HG02981 (cell line): ENCODE results near the gene CACTIN.
"Not testable (repeated sequence)": the region's sequence is repeated elsewhere in the genome, so short reads cannot be mapped to it uniquely, and the experiment has no call there.

Experiments
- ATAC-seq: cut with Tn5 transposase; IDR thresholded peaks from one replicate; pipeline ENCODE4 v1.9.1; 2021; ENCODE audit warnings: mild to moderate bottlenecking, moderate library complexity; ENCODE audit not compliant: unreplicated experiment

The CACTIN gene

DNA sequence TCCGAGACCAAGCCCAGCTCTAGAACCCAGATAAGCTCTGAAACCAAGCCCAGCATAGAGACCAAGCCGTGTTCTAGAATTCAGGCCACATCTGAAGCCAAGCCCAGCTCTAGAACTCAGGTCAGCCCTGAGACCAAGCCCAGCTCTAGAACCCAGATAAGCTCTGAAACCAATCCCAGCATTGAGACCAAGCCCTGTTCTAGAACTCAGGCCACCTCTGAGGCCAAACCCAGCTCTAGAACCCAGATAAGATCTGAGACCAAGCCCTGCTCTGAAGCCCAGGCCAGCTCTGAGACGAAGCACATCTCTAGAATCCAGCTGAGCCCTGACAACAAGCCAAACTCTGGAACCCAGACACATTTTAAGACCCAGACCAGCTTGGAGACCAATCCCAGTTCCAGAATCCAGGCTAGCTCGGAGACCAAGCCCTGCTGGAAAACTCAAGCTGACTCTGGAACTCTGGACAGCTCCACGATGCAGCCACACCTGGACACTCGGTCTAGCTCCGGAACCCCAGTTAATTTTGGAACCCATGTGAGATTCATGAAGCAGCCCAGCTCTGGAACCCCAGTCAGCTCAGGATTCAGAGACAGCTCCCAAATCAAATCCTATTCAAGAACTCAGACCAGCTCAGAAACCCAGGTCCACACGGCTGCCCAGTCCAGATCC lies 35.5 kb downstream of the CACTIN start:
- no peak for ATAC-seq

DNA sequence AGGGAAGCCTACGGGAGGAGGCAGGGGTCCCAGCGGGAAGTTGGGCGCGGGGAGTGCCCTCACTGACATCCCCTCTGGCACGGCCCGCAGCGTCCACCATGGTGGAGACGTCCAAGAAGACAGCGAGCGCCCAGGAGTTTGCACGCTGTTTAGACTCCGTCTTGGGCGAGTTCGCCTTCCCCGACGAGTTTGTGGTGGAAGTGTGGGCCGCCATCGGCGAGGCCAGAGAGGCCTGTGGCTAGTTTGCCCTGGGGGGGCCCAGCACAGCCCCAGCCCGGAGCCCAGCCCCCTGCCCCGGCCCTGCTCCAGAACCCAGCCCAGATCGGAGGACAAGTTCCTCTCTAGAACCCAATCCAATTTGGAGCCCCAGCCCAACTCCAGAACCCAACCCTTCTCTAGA lies 36.6 kb downstream of the CACTIN start:
- ATAC-seq, result no peak

DNA sequence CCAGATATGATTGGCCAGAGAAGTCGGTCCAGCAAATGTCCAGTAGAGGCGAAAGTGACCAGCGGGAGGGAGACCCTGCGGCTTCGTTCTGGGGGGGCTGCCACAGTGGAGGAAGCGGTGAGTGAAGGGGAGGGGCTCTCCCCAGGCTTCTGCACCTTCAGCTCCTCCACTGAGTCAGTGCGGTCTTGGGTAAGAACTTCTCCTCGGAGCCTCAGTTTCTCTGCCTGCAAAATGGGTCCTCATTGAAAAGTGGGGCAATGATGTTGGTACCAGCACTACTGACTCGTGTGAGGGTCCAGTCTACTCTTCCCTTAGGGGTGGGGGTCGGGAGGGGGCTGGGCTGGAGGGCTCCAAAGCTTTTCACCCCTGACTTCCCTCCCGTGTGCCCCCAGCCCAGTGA lies 37.2 kb downstream of the CACTIN start:
- ATAC-seq, result no peak

DNA sequence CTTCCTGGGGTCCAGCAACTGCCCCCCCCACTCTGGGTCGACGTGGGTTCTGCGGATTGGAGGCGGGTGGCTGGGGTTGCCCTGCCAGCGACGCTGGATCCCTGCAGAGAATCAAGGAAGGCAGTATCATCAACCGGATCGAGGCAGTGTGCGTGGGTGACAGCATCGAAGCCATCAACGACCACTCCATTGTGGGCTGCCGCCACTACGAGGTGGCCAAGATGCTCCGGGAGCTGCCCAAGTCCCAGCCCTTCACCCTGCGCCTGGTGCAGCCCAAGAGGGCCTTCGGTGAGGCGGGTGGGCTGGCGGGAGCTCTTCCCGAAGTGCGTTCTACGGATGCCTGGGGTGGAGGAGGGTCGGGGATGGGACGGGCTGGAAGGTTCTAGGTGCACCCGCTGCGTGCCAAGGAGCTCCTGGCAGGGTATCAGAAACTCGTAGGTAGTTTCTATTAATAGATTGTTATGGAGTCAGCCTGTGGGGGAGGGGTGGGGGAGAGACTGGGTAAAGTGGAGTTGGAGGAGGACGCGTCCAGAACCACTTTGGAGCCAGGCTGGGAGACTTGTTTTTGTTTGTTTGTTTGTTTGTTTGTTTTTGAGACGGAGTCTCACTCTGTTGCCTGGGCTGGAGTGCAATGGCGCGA lies 39.8 kb downstream of the CACTIN start:
- ATAC-seq, result no peak

DNA sequence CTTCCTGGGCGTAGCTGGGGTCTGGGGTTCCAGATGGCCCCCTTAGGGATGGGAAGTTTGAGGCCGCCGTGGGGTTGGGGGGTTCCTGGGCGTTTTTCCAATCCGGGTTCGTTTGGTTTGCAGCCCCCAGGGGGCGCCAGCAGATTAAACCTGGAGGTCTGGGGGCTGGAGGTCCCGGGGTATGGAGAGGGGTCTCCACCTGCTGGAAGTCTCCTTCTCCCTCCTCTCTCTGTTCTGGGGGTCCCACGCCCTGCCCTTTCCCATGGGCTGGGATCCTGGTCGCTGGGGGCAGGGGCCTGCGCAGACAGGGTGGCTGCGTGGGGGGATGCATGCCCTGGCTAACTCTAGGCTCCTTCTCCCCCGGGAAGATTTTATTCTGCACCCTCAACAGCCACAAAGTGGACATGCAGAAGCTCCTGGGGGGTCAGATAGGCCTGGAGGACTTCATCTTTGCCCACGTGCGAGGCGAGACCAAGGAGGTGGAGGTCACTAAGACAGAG lies 40.4 kb downstream of the CACTIN start:
- no peak for ATAC-seq

DNA sequence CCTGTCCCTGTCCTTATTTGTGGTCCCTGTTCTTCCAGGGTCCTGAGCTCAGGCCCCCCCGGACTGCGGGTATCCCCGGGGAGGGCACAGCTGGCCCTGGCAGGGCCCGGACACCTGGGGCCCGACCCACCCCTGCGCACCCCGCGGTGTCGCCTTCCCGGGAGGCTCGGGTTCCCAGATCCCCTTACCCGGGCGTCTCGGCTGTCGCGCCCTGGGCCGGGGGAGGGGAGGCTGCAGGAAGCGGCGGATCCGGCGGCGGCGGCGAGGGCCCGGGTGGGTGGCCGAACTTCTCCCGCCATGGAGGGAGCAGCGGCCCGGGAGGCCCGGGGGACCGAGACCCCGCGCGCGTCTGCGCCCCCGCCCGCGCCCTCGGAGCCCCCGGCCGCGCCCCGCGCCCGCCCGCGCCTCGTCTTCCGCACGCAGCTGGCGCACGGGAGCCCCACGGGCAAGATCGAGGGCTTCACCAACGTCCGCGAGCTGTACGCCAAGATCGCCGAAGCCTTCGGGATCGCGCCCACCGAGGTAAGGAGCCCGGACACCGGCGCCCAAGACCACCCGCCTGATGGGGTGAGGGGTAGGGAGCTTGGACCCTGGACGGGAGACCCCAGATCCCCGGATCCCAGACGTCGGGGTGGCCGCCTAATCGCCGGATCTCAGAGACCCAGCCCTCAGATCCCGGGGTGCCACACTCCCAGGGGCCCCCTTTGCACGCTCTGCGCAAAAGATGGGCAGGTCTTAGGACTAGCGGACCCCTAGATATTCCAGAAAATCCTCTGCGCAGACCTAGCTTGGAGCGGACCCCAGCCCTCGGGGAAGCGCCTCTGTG lies 41.1 kb downstream of the CACTIN start, which contains the start of gene GIPC3:
Gene GIPC3 (plus strand): TSS at position 178 of the 826 bp plus-strand sequence. CDS start 120 bp downstream, at position 298.
- ATAC-seq, result no peak

DNA sequence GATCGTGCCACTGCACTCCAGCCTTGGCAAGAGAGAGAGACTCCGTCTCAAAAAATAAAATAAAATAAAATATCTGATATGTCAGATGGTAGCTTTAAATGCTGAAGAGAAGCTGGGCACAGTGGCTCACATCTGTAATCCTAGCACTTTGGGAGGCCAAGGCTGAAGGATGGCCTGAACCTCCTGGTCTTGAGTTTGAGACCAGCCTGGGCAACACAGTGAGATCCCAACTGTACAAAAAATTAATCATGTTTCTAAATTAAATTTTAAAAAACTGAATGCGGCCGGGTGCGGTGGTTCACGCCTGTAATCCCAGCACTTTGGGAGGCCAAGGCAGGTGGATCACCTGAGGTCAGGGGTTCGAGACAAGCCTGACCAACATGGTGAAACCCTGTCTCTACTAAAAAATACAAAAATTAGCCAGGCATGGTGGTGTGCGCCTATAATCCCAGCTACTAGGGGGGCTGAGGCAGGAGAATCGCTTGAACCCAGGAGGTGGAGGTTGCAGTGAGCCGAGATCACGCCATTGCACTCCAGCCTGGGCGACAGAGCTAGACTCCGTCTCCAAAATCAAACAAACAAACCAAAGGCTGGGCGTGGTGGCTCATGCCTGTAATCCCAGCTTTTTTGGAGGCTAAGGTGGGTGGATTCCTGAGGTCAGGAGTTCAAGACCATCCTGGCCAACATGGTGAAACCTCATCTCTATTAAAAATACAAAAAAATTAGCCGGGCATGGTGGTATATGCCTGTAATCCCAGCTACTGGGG lies 42.4 kb downstream of the CACTIN start:
- ATAC-seq, result not testable (repeated sequence)

DNA sequence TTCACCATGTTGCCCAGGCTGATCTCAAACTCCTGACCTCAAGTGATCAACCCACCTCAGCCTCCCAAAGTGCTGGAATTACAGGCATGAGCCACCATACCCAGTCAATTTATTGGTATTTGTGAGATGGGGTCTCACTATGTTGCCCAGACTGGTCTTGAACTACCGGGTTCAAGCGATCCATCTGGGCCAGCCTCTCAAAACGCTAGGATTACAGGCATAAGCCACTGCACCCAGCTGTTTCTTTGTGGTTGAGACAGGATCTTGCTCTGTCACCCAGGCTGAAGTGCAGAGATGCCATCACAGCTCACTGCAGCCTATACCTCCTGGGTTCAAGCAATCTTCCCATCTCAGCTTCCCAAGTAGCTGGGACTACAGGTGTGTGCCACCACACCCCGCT lies 44.8 kb downstream of the CACTIN start:
- ATAC-seq, result not testable (repeated sequence)

DNA sequence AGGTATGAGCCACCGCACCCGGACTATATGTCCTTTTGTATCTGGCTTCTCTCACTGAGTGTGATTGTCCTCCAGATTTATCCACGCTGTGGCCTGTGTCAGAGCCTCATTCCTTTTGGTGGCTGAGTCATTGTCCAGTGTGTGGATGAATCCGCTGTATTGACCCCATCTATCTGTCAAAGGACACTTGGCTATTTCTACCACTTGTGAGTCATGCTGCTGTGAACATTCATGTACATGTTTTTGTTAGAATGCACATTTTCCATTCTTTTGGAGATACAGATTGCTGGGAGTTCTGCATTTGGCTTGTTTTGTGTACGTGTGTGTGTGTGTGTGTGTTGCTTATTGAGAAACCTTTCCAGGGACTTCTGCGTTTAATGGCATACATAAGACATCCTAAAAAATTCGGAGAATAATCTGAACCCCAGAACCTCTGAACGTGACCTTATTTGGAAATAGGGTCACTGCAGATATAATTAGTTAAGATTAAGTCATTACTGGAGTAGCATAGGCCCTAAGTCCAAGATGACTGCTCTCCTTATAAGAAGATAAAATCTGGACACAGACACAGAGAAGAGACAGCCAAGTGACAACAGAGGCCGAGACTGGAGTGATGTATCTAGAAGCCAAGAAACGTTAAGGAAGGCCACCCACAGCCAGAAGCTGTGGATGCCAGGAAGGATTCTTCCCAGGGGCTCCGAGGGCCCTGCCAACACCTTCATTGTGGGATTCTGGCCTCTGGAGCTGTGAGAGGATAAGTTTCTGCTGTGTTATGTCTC lies 46.2 kb downstream of the CACTIN start:
- ATAC-seq, result no peak

DNA sequence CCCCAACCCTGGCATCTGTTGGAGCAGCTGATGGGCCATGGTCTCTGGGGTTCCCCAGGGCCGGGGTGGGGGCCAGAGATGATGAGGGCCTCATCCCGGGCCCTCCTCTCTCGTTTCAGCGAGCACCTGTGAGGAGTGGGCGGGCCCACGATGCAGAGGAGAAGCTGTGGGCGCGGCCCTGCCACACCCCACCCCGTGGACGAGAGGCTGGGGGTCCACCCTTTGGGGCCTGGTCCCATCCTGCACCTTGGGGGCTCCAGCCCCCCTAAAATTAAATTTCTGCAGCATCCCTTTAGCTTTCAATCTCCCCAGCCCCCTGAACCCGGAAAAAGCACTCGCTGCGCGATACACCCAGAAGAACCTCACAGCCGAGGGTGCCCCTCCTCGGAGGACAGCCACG lies 48.2 kb downstream of the CACTIN start:
- no peak for ATAC-seq

DNA sequence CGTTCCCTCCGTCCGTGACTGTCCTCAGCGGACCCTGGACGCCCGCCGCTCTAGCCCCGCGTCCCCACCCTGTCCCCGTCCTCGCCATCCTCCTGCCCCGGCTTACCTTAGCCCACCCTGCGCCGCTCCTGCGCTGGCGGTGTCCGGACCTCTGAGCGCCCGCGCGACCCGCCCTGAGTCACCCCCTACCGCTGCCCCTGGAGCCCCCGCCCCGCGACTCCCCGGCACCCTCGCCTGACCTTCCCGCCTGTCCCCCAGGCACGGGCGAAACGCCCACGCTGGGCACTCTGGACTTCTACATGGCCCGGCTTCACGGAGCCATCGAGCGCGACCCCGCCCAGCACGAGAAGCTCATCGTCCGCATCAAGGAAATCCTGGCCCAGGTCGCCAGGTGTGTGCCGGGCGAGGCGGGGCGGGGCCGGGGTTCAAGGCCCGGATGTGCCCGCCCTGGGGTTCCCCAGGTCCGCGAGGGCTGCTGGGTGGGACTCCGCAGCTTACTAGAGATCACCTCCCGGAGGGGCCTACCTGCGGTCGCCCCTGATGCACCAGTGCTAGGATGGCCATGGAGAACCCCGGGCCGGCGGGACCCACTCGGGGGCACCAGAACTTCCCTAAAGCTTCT lies 48.8 kb downstream of the CACTIN start:
- no peak for ATAC-seq

DNA sequence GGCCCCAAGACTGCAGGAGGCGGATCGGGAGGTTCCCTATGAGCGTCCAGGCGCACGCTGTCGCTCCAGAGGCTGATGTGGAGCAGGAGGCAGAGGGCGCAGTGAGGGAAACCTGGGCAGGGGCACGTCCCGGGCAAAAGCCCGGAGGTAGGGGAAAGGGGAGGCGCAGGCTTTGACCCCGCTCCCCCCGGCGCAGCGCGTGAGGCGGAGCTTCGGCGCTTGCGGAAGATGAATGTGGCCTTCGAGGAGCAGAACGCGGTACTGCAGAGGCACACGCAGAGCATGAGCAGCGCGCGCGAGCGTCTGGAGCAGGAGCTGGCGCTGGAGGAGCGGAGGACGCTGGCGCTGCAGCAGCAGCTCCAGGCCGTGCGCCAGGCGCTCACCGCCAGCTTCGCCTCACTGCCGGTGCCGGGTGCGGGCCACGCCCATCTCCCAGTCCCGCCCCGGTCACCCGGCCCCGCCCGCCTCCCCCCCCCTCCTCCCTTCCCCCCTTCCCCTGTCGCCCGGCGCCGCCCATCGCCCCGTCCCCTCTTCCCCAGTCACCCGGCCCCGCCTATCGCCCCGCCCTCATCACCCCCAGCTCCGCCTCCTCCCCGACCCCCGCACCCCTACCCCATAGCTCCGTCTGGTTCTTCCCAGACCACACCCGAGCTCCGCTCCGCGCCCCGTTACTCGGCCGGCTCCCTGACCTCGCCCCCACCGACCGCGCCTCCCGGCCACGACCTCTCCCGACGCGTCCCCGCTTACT lies 49.7 kb downstream of the CACTIN start:
- ATAC-seq, result no peak

DNA sequence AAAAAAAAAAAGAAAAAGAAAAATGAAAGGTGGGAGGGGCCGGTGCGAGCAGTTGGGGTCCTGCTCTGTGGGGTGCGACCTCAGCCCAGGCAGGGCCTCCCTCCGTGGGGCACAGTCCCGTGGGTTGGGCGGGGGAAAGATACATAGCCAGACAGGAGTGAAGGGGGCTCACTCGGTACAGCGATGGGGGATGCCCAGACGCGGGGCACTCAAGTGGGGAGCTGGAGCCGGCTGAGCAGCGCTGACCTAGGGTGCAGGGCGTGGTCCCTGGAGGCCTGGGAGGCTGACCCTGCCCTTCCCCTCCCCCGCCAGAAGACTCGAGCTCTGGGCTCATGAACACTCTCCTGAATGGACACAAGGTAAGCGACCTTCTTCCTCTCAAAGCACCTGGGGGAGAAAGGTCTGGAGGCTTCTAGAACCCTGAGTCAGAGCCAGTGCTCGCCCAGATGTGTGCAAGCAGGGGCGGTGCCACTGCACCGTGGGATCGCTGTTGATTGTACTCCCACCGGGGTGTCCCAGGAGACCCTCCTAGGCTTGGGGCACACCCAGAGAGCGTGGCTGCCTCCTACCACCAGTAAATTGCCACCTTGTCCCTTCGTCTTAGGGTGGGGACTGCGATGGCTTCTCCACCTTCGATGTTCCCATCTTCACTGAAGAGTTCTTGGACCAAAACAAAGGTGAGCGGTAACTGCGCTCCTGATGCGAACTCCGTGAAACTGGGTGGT lies 50.5 kb downstream of the CACTIN start:
- ATAC-seq, result no peak

DNA sequence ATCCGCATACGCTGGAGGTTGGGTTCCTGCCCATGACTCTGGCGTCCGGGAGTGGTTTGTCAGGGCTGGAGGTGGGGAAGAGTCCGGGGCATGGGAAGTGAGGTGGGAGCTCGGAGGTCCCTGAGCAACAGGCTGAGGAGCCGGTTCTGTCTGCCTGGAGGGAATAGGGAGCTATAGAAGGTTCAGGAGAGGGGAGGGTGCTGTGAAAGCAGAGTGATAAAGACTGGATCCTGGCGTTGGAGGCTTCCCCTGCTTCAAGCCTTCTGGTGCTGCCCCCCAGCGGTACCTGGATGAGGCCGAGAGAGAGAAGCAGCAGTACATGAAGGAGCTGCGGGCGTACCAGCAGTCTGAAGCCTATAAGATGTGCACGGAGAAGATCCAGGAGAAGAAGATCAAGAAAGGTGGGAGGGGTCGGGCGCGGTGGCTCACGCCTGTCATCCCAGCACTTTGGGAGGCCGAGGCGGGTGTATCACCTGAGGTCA lies 51.3 kb downstream of the CACTIN start:
- no peak for ATAC-seq

DNA sequence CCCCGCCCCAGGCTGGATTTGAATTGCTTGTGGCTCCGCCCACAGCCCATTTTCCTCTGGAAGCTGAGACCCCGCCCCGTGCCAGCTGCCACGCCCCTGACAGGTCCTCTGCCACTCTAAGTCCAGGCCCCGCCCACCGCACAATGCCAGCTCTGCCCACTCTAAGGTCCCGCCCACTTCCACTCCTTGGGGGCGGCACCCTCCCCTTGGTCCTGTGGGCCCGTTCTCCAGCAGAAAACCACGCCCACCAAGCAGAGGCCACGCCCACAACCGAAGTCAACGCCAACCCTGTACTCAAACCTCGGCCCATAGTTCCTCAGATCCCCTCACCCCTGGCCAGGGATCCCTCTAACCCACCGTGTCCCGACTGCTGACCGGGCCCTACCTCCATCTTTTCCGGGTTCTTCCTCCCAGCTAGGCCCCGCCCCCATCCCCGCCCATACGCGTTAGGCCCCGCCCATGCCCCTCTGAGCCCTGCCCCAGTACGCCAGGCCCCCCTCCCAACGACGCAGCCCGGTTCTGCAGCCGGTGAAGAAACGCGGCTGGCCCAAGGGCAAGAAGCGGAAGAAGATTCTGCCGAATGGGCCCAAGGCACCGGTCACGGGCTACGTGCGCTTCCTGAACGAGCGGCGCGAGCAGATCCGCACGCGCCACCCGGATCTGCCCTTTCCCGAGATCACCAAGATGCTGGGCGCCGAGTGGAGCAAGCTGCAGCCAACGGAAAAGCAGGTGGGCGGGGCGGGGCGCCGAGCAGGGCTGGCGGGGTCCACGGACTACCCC lies 52.5 kb downstream of the CACTIN start:
- no peak for ATAC-seq

DNA sequence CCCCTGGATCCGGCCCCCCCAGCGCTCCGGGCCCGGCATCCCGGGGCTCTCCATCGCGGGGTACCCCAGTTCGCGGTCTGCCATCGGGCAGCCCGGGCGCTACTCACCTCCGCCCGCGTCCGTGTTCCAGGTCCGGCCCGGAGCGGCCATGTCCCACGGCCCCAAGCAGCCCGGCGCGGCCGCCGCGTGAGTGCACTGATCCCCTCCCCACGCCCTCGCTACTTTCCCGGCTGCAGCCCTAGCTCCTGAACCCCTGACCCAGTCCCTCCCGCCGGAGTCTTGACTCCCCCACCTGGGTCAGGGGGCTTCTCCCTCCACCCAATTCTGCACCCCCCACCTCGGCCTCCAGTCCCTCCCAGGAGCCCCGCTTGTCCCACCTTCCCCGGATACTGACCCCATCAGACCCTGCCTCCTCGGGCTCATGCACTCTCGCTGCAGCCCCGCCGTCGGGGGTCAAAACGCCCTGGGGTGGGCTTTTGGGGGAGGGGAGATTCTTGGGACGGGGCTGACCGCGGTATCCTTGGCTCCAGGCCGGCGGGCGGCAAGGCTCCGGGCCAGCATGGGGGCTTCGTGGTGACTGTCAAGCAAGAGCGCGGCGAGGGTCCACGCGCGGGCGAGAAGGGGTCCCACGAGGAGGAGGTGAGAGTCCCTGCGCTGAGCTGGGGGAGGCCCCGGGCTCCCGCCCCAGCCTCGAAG lies 53.3 kb downstream of the CACTIN start:
- ATAC-seq, result no peak

DNA sequence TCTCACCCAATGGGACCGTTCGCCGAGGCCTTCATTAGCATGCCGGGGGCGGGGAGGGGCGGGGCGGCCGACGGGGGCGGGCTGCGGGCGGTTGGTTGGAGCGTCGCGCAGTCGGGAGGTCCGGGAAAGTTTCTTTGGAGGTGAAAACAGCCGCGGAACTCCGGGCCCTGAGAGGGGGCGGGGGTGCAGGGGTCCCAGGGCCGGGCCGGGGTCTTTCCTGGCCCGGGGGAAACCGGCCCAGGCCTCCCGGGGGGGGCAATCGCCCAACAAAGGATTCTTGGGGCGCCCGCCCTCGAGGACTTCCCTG lies 53.8 kb downstream of the CACTIN start, which contains the start of gene HMG20B:
Gene HMG20B (plus strand): TSS at position 90 of the 307 bp plus-strand sequence. CDS start 366 bp downstream, outside the sequence.
- ATAC-seq, result no peak
